Measurements from ENCODE around the gene KLF3.

KLF3 gene

GRCh38 chr4:38691251-38692008 lies 27.4 kb downstream of the KLF3 start:
- in situ Hi-C loops (cut with MboI; ENCODE audit: low sequenced_read_pairs, unreplicated experiment) = no loop called here
- no peak for DNase-seq (ENCODE audit: low spot score)

GRCh38 chr4:38692421-38692820 lies 28.4 kb downstream of the KLF3 start:
- in situ Hi-C loops (cut with MboI; ENCODE audit: low sequenced_read_pairs, unreplicated experiment) = no loop called here
- DNase-seq (ENCODE audit: low spot score) = no peak
- no peak for TF ChIP-seq CTCF (IDR thresholded peaks at IDR 0.05; ENCODE audit: borderline replicate concordance, control extremely low read depth, extremely low read depth, insufficient read depth, missing control alignments)

More at GRCh38 chr4:38691251-38692008, 27.4 kb downstream of the KLF3 start:
- no peak for TF ChIP-seq CTCF (IDR thresholded peaks at IDR 0.05; ENCODE audit: borderline replicate concordance, control extremely low read depth, extremely low read depth, insufficient read depth, missing control alignments)

- no peak for TF ChIP-seq CTCF (IDR thresholded peaks at IDR 0.05; ENCODE audit: borderline replicate concordance, control extremely low read depth, extremely low read depth, insufficient read depth, missing control alignments)
- in situ Hi-C loops (cut with MboI; ENCODE audit: low sequenced_read_pairs, unreplicated experiment) = no loop called here
- DNase-seq (ENCODE audit: low spot score) = no peak
Measured at GRCh38 chr4:38693569-38693968, 29.6 kb downstream of the KLF3 start.

GRCh38 chr4:38694330-38694729 lies 30.3 kb downstream of the KLF3 start:
- DNase-seq (ENCODE audit: low spot score) = no peak
- in situ Hi-C loops (cut with MboI; ENCODE audit: low sequenced_read_pairs, unreplicated experiment) = no loop called here
- TF ChIP-seq CTCF (IDR thresholded peaks at IDR 0.05; ENCODE audit: borderline replicate concordance, control extremely low read depth, extremely low read depth, insufficient read depth, missing control alignments) = no peak

- no peak for TF ChIP-seq CTCF (IDR thresholded peaks at IDR 0.05; ENCODE audit: borderline replicate concordance, control extremely low read depth, extremely low read depth, insufficient read depth, missing control alignments)
- DNase-seq (ENCODE audit: low spot score) = no peak
- in situ Hi-C loops (cut with MboI; ENCODE audit: low sequenced_read_pairs, unreplicated experiment) = no loop called here
Measured at GRCh38 chr4:38695809-38696208, 31.8 kb downstream of the KLF3 start.

GRCh38 chr4:38696697-38697096 lies 32.7 kb downstream of the KLF3 start:
- TF ChIP-seq CTCF (IDR thresholded peaks at IDR 0.05; ENCODE audit: borderline replicate concordance, control extremely low read depth, extremely low read depth, insufficient read depth, missing control alignments) = no peak
- no peak for DNase-seq (ENCODE audit: low spot score)
- in situ Hi-C loops (cut with MboI; ENCODE audit: low sequenced_read_pairs, unreplicated experiment) = no loop called here

All from GM13976 (cell line).